OCI-LY3 (cell line): Measurements from ENCODE around the gene ASPG.

Experiments
- CTCF ChIP-seq: fragments of 200-600, 300-600 bp; sonication (generic); IDR thresholded peaks from 2 replicates; pipeline ENCODE4 v1.5.1; 2014; ENCODE audit warnings: antibody characterized with exemption, low read length, low read depth
- EZH2phosphoT487 ChIP-seq: fragments of 200-600 bp; shearing (Covaris generic); IDR thresholded peaks from 2 replicates; pipeline ENCODE4 v1.6.1; 2018; ENCODE audit warnings: antibody characterized with exemption, mixed run types, low read depth

GRCh38 chr14:104086210-104086660 is 735 bp downstream of the ASPG start:
- TF ChIP-seq CTCF: no peak
- no peak for TF ChIP-seq EZH2phosphoT487
